ENCODE measurements around the gene TMEM8B. TPM values are rescaled to one million over a fixed set of nuclear protein-coding genes. Genes with fewer than 3 reads are reported as not detected.
A peak's percentile ranks its signal among the peaks of the same experiment; 100 is the strongest.

TMEM8B gene
- total and polyA plus RNA-seq, 9 of the 15 experiments (the other 6 are each of a cell fraction or from before 2014, with no cell fraction given): 0.01 to 2.2 (median 1.1) TPM

DNA sequence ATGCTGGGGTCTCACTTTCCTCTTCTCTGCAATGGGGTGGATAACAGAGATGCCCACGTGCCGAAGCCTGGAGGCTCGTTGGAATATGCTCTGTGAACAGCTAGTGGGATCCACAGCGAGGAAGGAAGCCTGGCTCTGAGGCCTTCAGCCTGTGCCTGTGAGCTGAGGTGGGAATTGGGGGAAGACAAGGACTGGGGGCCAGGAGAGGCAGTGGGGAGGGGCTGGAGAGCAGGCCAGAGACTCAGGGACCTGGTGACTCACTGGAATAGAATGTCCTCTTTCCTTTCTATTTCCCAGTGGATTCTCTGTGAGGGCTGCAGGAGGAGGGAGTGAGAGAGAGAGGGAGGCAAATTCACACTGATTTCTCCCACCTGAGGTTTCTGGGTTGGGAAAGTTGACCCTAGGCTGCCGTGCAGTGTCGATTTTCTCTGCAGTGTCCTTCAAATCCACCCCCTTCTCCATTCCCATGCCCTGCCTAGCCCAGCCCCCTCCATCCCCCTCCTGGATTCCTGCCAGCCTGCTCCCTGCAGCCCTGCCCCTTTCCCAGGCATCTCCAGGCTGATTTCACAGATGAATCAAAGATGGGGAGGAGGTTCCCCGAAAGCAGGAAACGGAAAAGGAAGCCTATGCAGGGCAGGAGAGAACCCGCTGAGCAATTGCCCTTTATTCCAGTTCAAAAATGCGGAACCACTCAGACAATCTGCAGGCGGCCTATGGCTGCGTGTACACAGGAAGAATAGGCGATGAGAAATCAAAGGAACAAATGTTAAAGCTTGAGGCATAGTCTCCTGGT is 78.9 kb downstream of the TMEM8B start:
- ATAC-seq (no peak), DNase-seq (ENCODE audit: extremely low read depth in 1 of 4, low spot score in 3 of 4) (peak in 1 of 4 experiments; percentile 24)
- H3K9me1 ChIP-seq (ENCODE audit: control insufficient read depth, insufficient read depth, low read length): no peaks in the 10 kb centered on the region
- no peak for TF ChIP-seq NR4A1 (CRISPR knock-in tag; IDR thresholded peaks at IDR 0.05)
- no peak for TF ChIP-seq NR4A1 (tag; IDR thresholded peaks at IDR 0.05)
- TF ChIP-seq JUND (IDR thresholded peaks at IDR 0.05; ENCODE audit: borderline replicate concordance, low read depth, low read length): peak; percentile 31; the same call in 1 of the 2 replicates
- TF ChIP-seq JUND (tag; IDR thresholded peaks at IDR 0.05; ENCODE audit: borderline replicate concordance, low read depth, low read length): no peak
- no peak for TF ChIP-seq MCM7 (IDR thresholded peaks at IDR 0.05)
- TF ChIP-seq, protein P1, sequence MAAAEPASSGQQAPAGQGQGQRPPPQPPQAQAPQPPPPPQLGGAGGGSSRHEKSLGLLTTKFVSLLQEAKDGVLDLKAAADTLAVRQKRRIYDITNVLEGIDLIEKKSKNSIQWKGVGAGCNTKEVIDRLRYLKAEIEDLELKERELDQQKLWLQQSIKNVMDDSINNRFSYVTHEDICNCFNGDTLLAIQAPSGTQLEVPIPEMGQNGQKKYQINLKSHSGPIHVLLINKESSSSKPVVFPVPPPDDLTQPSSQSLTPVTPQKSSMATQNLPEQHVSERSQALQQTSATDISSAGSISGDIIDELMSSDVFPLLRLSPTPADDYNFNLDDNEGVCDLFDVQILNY (CRISPR knock-in tag; IDR thresholded peaks at IDR 0.05): no peak
- TF ChIP-seq NFIC (IDR thresholded peaks at IDR 0.05): peak; percentile 64
- no peak for TF ChIP-seq BRCA1 (IDR thresholded peaks at IDR 0.05)
- no peak for TF ChIP-seq BRCA1 (CRISPR knock-in tag; IDR thresholded peaks at IDR 0.05)
- no peak for TF ChIP-seq KDM4B (IDR thresholded peaks at IDR 0.05; ENCODE audit: borderline replicate concordance in 2 of 2, low read depth in 1 of 2)
- TF ChIP-seq CTBP1 (IDR thresholded peaks at IDR 0.05; ENCODE audit: borderline replicate concordance): no peak
- TF ChIP-seq CHCHD3 (CRISPR knock-in tag; IDR thresholded peaks at IDR 0.05): no peak
- TF ChIP-seq ZFP30 (CRISPR knock-in tag; IDR thresholded peaks at IDR 0.05; ENCODE audit: borderline replicate concordance): no peak
- TF ChIP-seq MBD2 (IDR thresholded peaks at IDR 0.05; ENCODE audit: borderline replicate concordance, low read depth): no peak

More for the DNA sequence above, 78.9 kb downstream of the TMEM8B start:
- H2AFZ ChIP-seq (ENCODE audit: low read depth, low read length): no peak overlapping the region
- no peaks in the 10 kb centered on the region for H3K9me3 ChIP-seq (replicated peaks; ENCODE audit: control insufficient read depth, insufficient read depth, low read depth, low read length)
- H3K9ac ChIP-seq (ENCODE audit: insufficient read depth in 1 of 2, low read depth in 2 of 2, low read length in 2 of 2): peak overlapping the region in 1 of 2 experiments; percentile 58; a peak in 1 of 4 replicates
- no peaks in the 10 kb centered on the region for H3K79me2 ChIP-seq (ENCODE audit: control insufficient read depth, insufficient read depth, low read length)
- ChIA-PET POLR2A (interaction anchor here (0.9 kb wide), 1 partner anchor 176 kb away, joined by 4 read pairs; the partner anchor contains the start of genes CREB3 and TLN1), CTCF (ENCODE audit: low intra/inter-chr PET ratio) (no interaction called here)
- intact Hi-C loops (cut with micrococcal nuclease) (no loop called here), in situ Hi-C loops (cut with MboI) (no loop called here)
- BruUV-seq (replicated peaks): no TSS peak
- no peak overlapping the region for H3K4me2 ChIP-seq (ENCODE audit: insufficient read depth, low read length)
- H3K27me3 ChIP-seq (ENCODE audit: control insufficient read depth in 2 of 2, insufficient read depth in 2 of 2, low read length in 2 of 2): no peaks in the 10 kb centered on the region
- H3K4me3 ChIP-seq: no peak overlapping the region
- FAIRE-seq: no peak
- H3K4me1 ChIP-seq (replicated peaks in 1 of 2; ENCODE audit: control insufficient read depth in 2 of 2, insufficient read depth in 2 of 2, low read length in 2 of 2): peaks cover 7 to 45% of the 10 kb centered on the region in 2 experiments; a peak in 4 of 5 replicates
- H3K36me3 ChIP-seq (ENCODE audit: control insufficient read depth, insufficient read depth, low read length): no peaks in the 10 kb centered on the region
- no peaks in the 10 kb centered on the region for H4K20me1 ChIP-seq (replicated peaks; ENCODE audit: control insufficient read depth, insufficient read depth, low read length)
- H3K27ac ChIP-seq (ENCODE audit: extremely low read depth, low read depth, low read length): no peak overlapping the region
- WGBS (ENCODE audit: insufficient coverage, low coverage, missing lambda C conversion rate): 43% methylated on average over 7 of the region's 13 CpGs
